HCT116 (cell line): Measurements from ENCODE around the gene KBTBD8. TPM values are rescaled to one million over a fixed set of nuclear protein-coding genes. Genes with fewer than 3 reads are reported as not detected.

Experiments used
- ATAC-seq: fragments of 200-7000 bp; cut with Tn5 transposase; 2 replicates; pipeline ENCODE4 v1.9.1; 2020; ENCODE audit warnings: mild to moderate bottlenecking, moderate library complexity
- BruUV-seq: library from RNA; stranded (reverse); fragments of 400-500 nt; replicated peaks from 2 replicates; lab custom pipeline; 2021; lab: Mats Ljungman, UMichigan
- CTCF ChIA-PET: fragments of 300-600 bp; sonication (Branson Sonifier 250); formaldehyde crosslinking; loops from one replicate; lab custom pipeline; 2021; ENCODE audit warnings: antibody characterized with exemption; lab: Charles Lee
- POLR2A ChIA-PET: fragments of 300-600, 350-600 bp; sonication (Branson Sonifier 250); formaldehyde crosslinking; loops from one replicate; lab custom pipeline; 2021; ENCODE audit warnings: antibody characterized with exemption; lab: Charles Lee
- RAD21 ChIA-PET, 2 experiments: fragments of 300-600 bp; sonication (Branson Sonifier 250); formaldehyde crosslinking; loops; one replicate each; lab custom pipeline; 2023; ENCODE audit warnings: low total read pairs in 2 of 2; ENCODE audit not compliant: uncharacterized antibody in 2 of 2, unreplicated experiment in 2 of 2, low non-redundant PET in 1 of 2; lab: Charles Lee
- DNase-seq: peaks from one replicate; pipeline ENCODE4 v3.0.0-alpha.2; 2010; ENCODE audit warnings: low read depth, low spot score
- H2AFZ ChIP-seq: fragments of 200-600 bp; shearing (Covaris generic), sonication (generic); 2 replicates; pipeline ENCODE4 v1.6.1; 2017; ENCODE audit warnings: low read depth, mixed run types, mixed read lengths, antibody characterized with exemption, low read length; ENCODE audit not compliant: poor library complexity, severe bottlenecking
- H3K27ac ChIP-seq: 2 replicates; pipeline ENCODE4 v1.5.1; 2012; ENCODE audit warnings: low read depth, low read length
- H3K27me3 ChIP-seq: fragments of 200-600 bp; sonication (generic); 2 replicates; pipeline ENCODE4 v1.6.1; 2016; ENCODE audit warnings: mixed run types, low read length, mixed read lengths; ENCODE audit not compliant: insufficient read depth
- H3K36me3 ChIP-seq, 2 experiments: fragments of 200-500 bp in 1 of 2; fragments of 200-600 bp in 1 of 2; sonication (Bioruptor generic) in 1 of 2; sonication (generic) in 1 of 2; 2 replicates each; pipeline versions ENCODE4 v1.5.1 to v1.6.1; 2014 to 2016; ENCODE audit warnings: low read length in 2 of 2, inconsistent platforms in 1 of 2, mixed read lengths in 1 of 2, mixed run types in 1 of 2; ENCODE audit not compliant: insufficient read depth in 2 of 2, control insufficient read depth in 1 of 2
- H3K4me1 ChIP-seq, 2 experiments: fragments of 200-600 bp in 1 of 2; sonication (generic) in 1 of 2; 2 replicates each; pipeline versions ENCODE4 v1.5.1 to v1.6.1; 2012 to 2017; ENCODE audit warnings: low read length in 2 of 2, inconsistent platforms in 1 of 2, mild to moderate bottlenecking in 1 of 2, mixed read lengths in 1 of 2, mixed run types in 1 of 2, moderate library complexity in 1 of 2; ENCODE audit not compliant: insufficient read depth in 2 of 2, control insufficient read depth in 1 of 2
- H3K4me2 ChIP-seq: fragments of 200-600 bp; sonication (generic); 2 replicates; pipeline ENCODE4 v1.6.1; 2017; ENCODE audit warnings: mixed run types, low read length, mixed read lengths
- H3K4me3 ChIP-seq, 2 experiments: fragments of 200-600 bp in 1 of 2; sonication (generic) in 1 of 2; replicated peaks in 1 of 2; 2 replicates each; pipeline ENCODE4 v1.5.1; 2011 to 2016; ENCODE audit warnings: low read length in 2 of 2, control low read depth in 1 of 2, low read depth in 1 of 2, mild to moderate bottlenecking in 1 of 2, mixed read lengths in 1 of 2, mixed run types in 1 of 2
- H3K79me2 ChIP-seq: fragments of 200-600 bp; sonication (generic); 2 replicates; pipeline ENCODE4 v1.6.1; 2017; ENCODE audit warnings: mild to moderate bottlenecking, mixed run types, low read length, moderate library complexity, mixed read lengths; ENCODE audit not compliant: insufficient read depth
- H3K9ac ChIP-seq: fragments of 200-600 bp; sonication (generic); 2 replicates; pipeline ENCODE4 v1.6.1; 2016; ENCODE audit warnings: low read length, mixed read lengths
- H3K9me2 ChIP-seq: fragments of 200-600 bp; sonication (generic), shearing (Covaris generic); 2 replicates; pipeline ENCODE4 v1.6.1; 2017; ENCODE audit warnings: mixed run types, mild to moderate bottlenecking, moderate library complexity; ENCODE audit not compliant: insufficient read depth
- H3K9me3 ChIP-seq, 2 experiments: fragments of 200-500 bp in 1 of 2; fragments of 200-600 bp in 1 of 2; sonication (Bioruptor generic) in 1 of 2; sonication (generic) in 1 of 2; 2 replicates each; pipeline ENCODE4 v1.6.1; 2014 to 2017; ENCODE audit warnings: low read length in 2 of 2, mixed read lengths in 2 of 2, inconsistent platforms in 1 of 2, low read depth in 1 of 2, mild to moderate bottlenecking in 1 of 2, mixed run types in 1 of 2, moderate library complexity in 1 of 2; ENCODE audit not compliant: control insufficient read depth in 1 of 2, insufficient read depth in 1 of 2
- H4K20me1 ChIP-seq: fragments of 200-600 bp; sonication (generic), shearing (Covaris generic); 2 replicates; pipeline ENCODE4 v1.6.1; 2017; ENCODE audit warnings: mixed run types, mild to moderate bottlenecking, moderate library complexity; ENCODE audit not compliant: insufficient read depth
- CTCF ChIP-seq, 3 experiments: fragments of 200-600 bp in 1 of 3; sonication (generic) in 1 of 3; IDR thresholded peaks in 2 of 3; conservative IDR thresholded peaks in 1 of 3; 2 replicates each; pipeline ENCODE4 v1.5.1; 2012 to 2017; ENCODE audit warnings: low read depth in 2 of 3, low read length in 2 of 3, antibody characterized with exemption in 1 of 3, borderline replicate concordance in 1 of 3, control low read depth in 1 of 3, mild to moderate bottlenecking in 1 of 3, mixed read lengths in 1 of 3, mixed run types in 1 of 3, moderate library complexity in 1 of 3; ENCODE audit not compliant: insufficient read depth in 1 of 3
- POLR2A ChIP-seq: IDR thresholded peaks from 2 replicates; pipeline ENCODE4 v1.7.0; 2011; ENCODE audit warnings: borderline replicate concordance; ENCODE audit not compliant: insufficient read depth, insufficient read length; ENCODE audit errors: extremely low read depth
- POLR2AphosphoS5 ChIP-seq: IDR thresholded peaks from 2 replicates; pipeline ENCODE4 v1.6.1; 2011; ENCODE audit warnings: mild to moderate bottlenecking, low read depth, low read length, moderate library complexity
- ZBTB33 ChIP-seq: IDR thresholded peaks from 2 replicates; pipeline ENCODE4 v1.6.1; 2011; ENCODE audit warnings: mild to moderate bottlenecking, low read length, moderate library complexity; ENCODE audit not compliant: insufficient replicate concordance; ENCODE audit errors: extremely low read depth
- intact Hi-C: fragments of 100-400 bp; cut with micrococcal nuclease; formaldehyde crosslinking; loops from 2 replicates; pipeline ENCODE4 v1.10.0; 2022
- total RNA-seq: library from RNA; stranded (reverse); gene quantifications from one replicate; pipeline ENCODE4 v1.2.1, GENCODE V29; 2021; ENCODE audit not compliant: unreplicated experiment

Gene KBTBD8
- total RNA-seq, 1 experiment from 2014 or later, result 1.4 TPM

DNA sequence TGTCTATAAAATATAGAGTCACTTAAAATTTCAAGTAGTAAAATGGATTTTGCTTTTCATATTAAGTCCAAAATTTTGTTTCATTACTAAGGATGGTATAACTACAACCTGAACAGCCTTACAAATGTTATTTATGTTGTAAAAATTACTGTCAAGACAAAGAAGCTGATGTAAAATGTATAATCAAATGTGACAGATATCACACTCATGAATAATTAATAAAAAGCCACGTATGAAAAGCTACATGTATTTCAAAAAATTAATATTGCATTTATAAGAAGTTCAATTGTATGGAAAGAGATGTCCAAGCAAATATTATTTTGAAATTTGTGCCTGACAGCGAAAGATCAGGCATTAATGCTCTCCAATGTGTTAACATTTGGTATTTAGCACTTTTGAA is 48.9 kb downstream of the KBTBD8 start:
- ATAC-seq (no peak), DNase-seq (no peak)
- Histone ChIP-seq H3K4me3 (no peak overlapping the region), H2AFZ (no peak overlapping the region), H3K9me2 (no peaks in the 10 kb centered on the region), H3K27me3 (peaks cover 38% of the 10 kb centered on the region; the same call in 1 of the 2 replicates), H3K9me3 (no peaks in the 10 kb centered on the region), H3K27ac (no peak overlapping the region), H3K79me2 (no peaks in the 10 kb centered on the region), H3K9ac (no peak overlapping the region), H3K4me1 (no peaks in the 10 kb centered on the region), H4K20me1 (no peaks in the 10 kb centered on the region), H3K36me3 (no peaks in the 10 kb centered on the region), H3K4me2 (no peak overlapping the region)
- ChIA-PET POLR2A (no interaction called here), CTCF (interaction anchor here (1.1 kb wide), 1 partner anchor 58 kb away, joined by 3 read pairs; no protein-coding TSS in a partner anchor), RAD21 (no interaction called here)
- TF ChIP-seq POLR2AphosphoS5 (no peak), POLR2A (no peak), ZBTB33 (no peak), CTCF (IDR thresholded peaks at IDR 0.05 in 2 of 3, conservative IDR thresholded peaks at IDR 0.05 in 1 of 3; ENCODE audit: borderline replicate concordance in 1 of 3, insufficient read depth in 1 of 3, low read depth in 2 of 3, low read length in 2 of 3) (no peak)
- intact Hi-C loops, result no loop called here
- BruUV-seq, result no TSS peak
